HG03175 (cell line): ENCODE data around the gene IFI6.

Source experiments
- ATAC-seq: cut with Tn5 transposase; IDR thresholded peaks from one replicate; pipeline ENCODE4 v1.9.1; 2021; ENCODE audit warnings: mild to moderate bottlenecking, moderate library complexity; ENCODE audit not compliant: unreplicated experiment

IFI6 gene

GRCh38 chr1:27676410-27676809 lies 4.4 kb upstream of the IFI6 start:
- ATAC-seq: no peak

GRCh38 chr1:27672750-27673112 lies 739 bp upstream of the IFI6 start:
- ATAC-seq: no peak

GRCh38 chr1:27669876-27670275 lies 2.1 kb downstream of the IFI6 start:
- no peak for ATAC-seq

GRCh38 chr1:27668808-27669723 lies 2.9 kb downstream of the IFI6 start:
- ATAC-seq: peak; percentile 37

- no peak for ATAC-seq
Measured at GRCh38 chr1:27668121-27668807, 3.7 kb downstream of the IFI6 start.

GRCh38 chr1:27666791-27667254 lies 5.2 kb downstream of the IFI6 start:
- ATAC-seq: no peak

GRCh38 chr1:27666294-27666693 lies 5.7 kb downstream of the IFI6 start:
- ATAC-seq: no peak

GRCh38 chr1:27665016-27665651 lies 6.9 kb downstream of the IFI6 start:
- ATAC-seq: no peak

GRCh38 chr1:27664291-27664690 lies 7.7 kb downstream of the IFI6 start:
- ATAC-seq: no peak

GRCh38 chr1:27662707-27663393 lies 9.1 kb downstream of the IFI6 start:
- ATAC-seq: peak; percentile 42

GRCh38 chr1:27662261-27662660 lies 9.7 kb downstream of the IFI6 start:
- no peak for ATAC-seq

- ATAC-seq: no peak
Measured at GRCh38 chr1:27661412-27662075, 10.4 kb downstream of the IFI6 start.

GRCh38 chr1:27660300-27660835 lies 11.6 kb downstream of the IFI6 start:
- ATAC-seq: no peak

GRCh38 chr1:27659497-27660299 lies 12.3 kb downstream of the IFI6 start:
- ATAC-seq: peak; percentile 65

- peak; percentile 13 for ATAC-seq
Measured at GRCh38 chr1:27658951-27659496, 13.0 kb downstream of the IFI6 start.

GRCh38 chr1:27656157-27656893 lies 15.7 kb downstream of the IFI6 start:
- no peak for ATAC-seq

GRCh38 chr1:27655151-27655937 lies 16.6 kb downstream of the IFI6 start:
- ATAC-seq: no peak
